Measurements from ENCODE around the gene CHRM5.

The CHRM5 gene

GRCh38 chr15:33968224-33968623 lies at the start of gene CHRM5:
Gene CHRM5, plus strand, starts transcription at chr15:33968497. Its CDS starts 94,221 bp downstream, at chr15:34062718.
- DNase-seq, result no peak

GRCh38 chr15:33923446-33923845 lies 44.9 kb upstream of the CHRM5 start:
- no peak for DNase-seq

- no peak for DNase-seq
These were observed 42.0 kb upstream of the CHRM5 start for GRCh38 chr15:33926260-33926659.

GRCh38 chr15:33932734-33933133 lies 35.6 kb upstream of the CHRM5 start:
- no peak for DNase-seq

- DNase-seq, result no peak
These were observed 33.9 kb upstream of the CHRM5 start for GRCh38 chr15:33934396-33934795.

GRCh38 chr15:33934921-33935320 lies 33.4 kb upstream of the CHRM5 start:
- no peak for DNase-seq

- DNase-seq, result no peak
These were observed 26.8 kb upstream of the CHRM5 start for GRCh38 chr15:33941279-33942063.

- DNase-seq, result no peak
These were observed 22.1 kb upstream of the CHRM5 start for GRCh38 chr15:33946152-33946551.

- peak; percentile 7 for DNase-seq
These were observed 12.4 kb upstream of the CHRM5 start for GRCh38 chr15:33955945-33956344.

- no peak for DNase-seq
These were observed 11.9 kb upstream of the CHRM5 start for GRCh38 chr15:33956397-33956796.

GRCh38 chr15:33959844-33960548 lies 8.3 kb upstream of the CHRM5 start:
- no peak for DNase-seq

- no peak for DNase-seq
These were observed 7.8 kb upstream of the CHRM5 start for GRCh38 chr15:33960549-33960935.

GRCh38 chr15:33963831-33964664 lies 4.2 kb upstream of the CHRM5 start:
- no peak for DNase-seq

- DNase-seq, result no peak
These were observed 3.6 kb upstream of the CHRM5 start for GRCh38 chr15:33964665-33965040.

- DNase-seq, result no peak
These were observed 524 bp downstream of the CHRM5 start for GRCh38 chr15:33968821-33969220.

- DNase-seq, result no peak
These were observed 3.5 kb downstream of the CHRM5 start for GRCh38 chr15:33971811-33972210.

GRCh38 chr15:33975022-33975565 lies 6.8 kb downstream of the CHRM5 start:
- DNase-seq, result no peak

- no peak for DNase-seq
These were observed 11.9 kb downstream of the CHRM5 start for GRCh38 chr15:33980159-33980558.

- DNase-seq, result no peak
These were observed 14.2 kb downstream of the CHRM5 start for GRCh38 chr15:33982516-33982915.

- DNase-seq, result no peak
These were observed 17.0 kb downstream of the CHRM5 start for GRCh38 chr15:33985287-33985686.

- DNase-seq, result no peak
These were observed 17.5 kb downstream of the CHRM5 start for GRCh38 chr15:33985751-33986150.

- no peak for DNase-seq
These were observed 19.1 kb downstream of the CHRM5 start for GRCh38 chr15:33987444-33987843.

GRCh38 chr15:33988384-33988783 lies 20.1 kb downstream of the CHRM5 start:
- DNase-seq, result no peak

All from DMS 273 treated with DMSO at 0.1 percent for 48 hours (cell line).